Fibroblast of villous mesenchyme (primary cell): ENCODE results near the gene CRYL1. TPM values are rescaled to one million over a fixed set of nuclear protein-coding genes. Genes with fewer than 3 reads are reported as not detected.

Experiments
- DNase-seq: peaks from one replicate; pipeline ENCODE4 v3.0.0-alpha.2; 2010; ENCODE audit warnings: low read depth
- H3K4me3 ChIP-seq: 2 replicates; pipeline ENCODE4 v1.5.1; 2011; ENCODE audit warnings: low read depth, mild to moderate bottlenecking, low read length
- CTCF ChIP-seq: IDR thresholded peaks from 2 replicates; pipeline ENCODE4 v1.5.1; 2012; ENCODE audit warnings: low read depth, mild to moderate bottlenecking, low read length; ENCODE audit not compliant: insufficient read depth
- total RNA-seq: library from RNA; depleted of rRNA; stranded (reverse); fragments of >200 nt; gene quantifications from 2 replicates; pipeline ENCODE4 v1.2.3, GENCODE V29; 2012

Gene CRYL1
- total RNA-seq, 1 donor = 4.7 TPM

GRCh38 chr13:20566898-20567874 is 41.5 kb upstream of the CRYL1 start, which contains the start of gene IFT88:
Gene IFT88 (plus strand): TSS chr13:20567157. CDS start chr13:20574386, 7,229 bp downstream.
- peak; percentile 85 for DNase-seq
- TF ChIP-seq CTCF = no peak
- H3K4me3 ChIP-seq = peak within 1 kb of the TSS; percentile 80

- peak; percentile 84 for DNase-seq
- no peak for TF ChIP-seq CTCF
- peak overlapping the region; percentile 80 for H3K4me3 ChIP-seq
Observed at GRCh38 chr13:20566468-20566897, 40.8 kb upstream of the CRYL1 start.

GRCh38 chr13:20565115-20565736 is 39.6 kb upstream of the CRYL1 start:
- no peak overlapping the region for H3K4me3 ChIP-seq
- no peak for TF ChIP-seq CTCF
- no peak for DNase-seq

- no peak for DNase-seq
- TF ChIP-seq CTCF = no peak
- H3K4me3 ChIP-seq = no peak overlapping the region
Observed at GRCh38 chr13:20561741-20562140, 36.1 kb upstream of the CRYL1 start.

- no peak for DNase-seq
- no peak for TF ChIP-seq CTCF
- no peak overlapping the region for H3K4me3 ChIP-seq
Observed at GRCh38 chr13:20559659-20560356, 34.2 kb upstream of the CRYL1 start.

GRCh38 chr13:20558982-20559381 is 33.3 kb upstream of the CRYL1 start:
- H3K4me3 ChIP-seq = no peak overlapping the region
- TF ChIP-seq CTCF = no peak
- no peak for DNase-seq
